ENCODE measurements around the gene ACAD9. TPM values are rescaled to one million over a fixed set of nuclear protein-coding genes. Genes with fewer than 3 reads are reported as not detected.

The ACAD9 gene
- total and polyA plus RNA-seq, 9 of the 15 experiments (the other 6 are each of a cell fraction or from before 2014, with no cell fraction given), result 10.2 to 32.6 (median 22.8) TPM

GRCh38 chr3:128851601-128852000, 27.8 kb upstream of the ACAD9 start:
- no peaks in the 10 kb centered on the region for H3K27me3 ChIP-seq (ENCODE audit: control insufficient read depth in 2 of 2, insufficient read depth in 2 of 2, low read length in 2 of 2)
- H3K9me1 ChIP-seq (ENCODE audit: control insufficient read depth, insufficient read depth, low read length), result no peaks in the 10 kb centered on the region
- intact Hi-C loops (cut with micrococcal nuclease), result no loop called here
- H3K9me3 ChIP-seq (replicated peaks; ENCODE audit: control insufficient read depth, insufficient read depth, low read depth, low read length), result peaks cover 8% of the 10 kb centered on the region
- H3K36me3 ChIP-seq (ENCODE audit: control insufficient read depth, insufficient read depth, low read length), result no peaks in the 10 kb centered on the region
- TF ChIP-seq MYNN (IDR thresholded peaks at IDR 0.05) (no peak), MYNN (CRISPR knock-in tag; IDR thresholded peaks at IDR 0.05) (no peak), ZNF197 (CRISPR knock-in tag; IDR thresholded peaks at IDR 0.05; ENCODE audit: low read depth) (no peak), RBM39 (optimal IDR thresholded peaks at IDR 0.05; ENCODE audit: low read depth, low read length) (no peak), HOXB6 (CRISPR knock-in tag; IDR thresholded peaks at IDR 0.05; ENCODE audit: borderline replicate concordance) (no peak), THRAP3 (IDR thresholded peaks at IDR 0.05; ENCODE audit: borderline replicate concordance) (no peak), MED1 (CRISPR knock-in tag; IDR thresholded peaks at IDR 0.05; ENCODE audit: borderline replicate concordance) (no peak), MTA3 (IDR thresholded peaks at IDR 0.05; ENCODE audit: borderline replicate concordance) (no peak)
- ATAC-seq (no peak), DNase-seq (ENCODE audit: extremely low read depth in 1 of 4, low spot score in 3 of 4) (no peak), FAIRE-seq (no peak)
- H3K4me3 ChIP-seq, result no peak overlapping the region
- POLR2A ChIA-PET, result no interaction called here
- no peaks in the 10 kb centered on the region for H4K20me1 ChIP-seq (replicated peaks; ENCODE audit: control insufficient read depth, insufficient read depth, low read length)
- no peaks in the 10 kb centered on the region for H3K79me2 ChIP-seq (ENCODE audit: control insufficient read depth, insufficient read depth, low read length)
- H2AFZ ChIP-seq (ENCODE audit: low read depth, low read length), result no peak overlapping the region
- no TSS peak for BruUV-seq (replicated peaks)
- H3K4me2 ChIP-seq (ENCODE audit: insufficient read depth, low read length), result no peak overlapping the region
- in situ Hi-C loops (cut with MboI), result no loop called here
- CTCF ChIA-PET (ENCODE audit: low intra/inter-chr PET ratio), result no interaction called here
- no peak overlapping the region for H3K9ac ChIP-seq (ENCODE audit: insufficient read depth in 1 of 2, low read depth in 2 of 2, low read length in 2 of 2)
- no peak overlapping the region for H3K27ac ChIP-seq (ENCODE audit: extremely low read depth, low read depth, low read length)
- WGBS (ENCODE audit: insufficient coverage, low coverage, missing lambda C conversion rate), result 6% methylated on average over 3 of the region's 4 CpGs
- H3K4me1 ChIP-seq (replicated peaks in 1 of 2; ENCODE audit: control insufficient read depth in 2 of 2, insufficient read depth in 2 of 2, low read length in 2 of 2), result peaks cover 0 to 12% of the 10 kb centered on the region in 2 experiments; a peak in 3 of 5 replicates

GRCh38 chr3:128853826-128854225, 25.6 kb upstream of the ACAD9 start:
- Histone ChIP-seq H2AFZ (ENCODE audit: low read depth, low read length) (no peak overlapping the region), H3K9me3 (replicated peaks; ENCODE audit: control insufficient read depth, insufficient read depth, low read depth, low read length) (peaks cover 9% of the 10 kb centered on the region), H3K4me2 (ENCODE audit: insufficient read depth, low read length) (no peak overlapping the region), H3K36me3 (ENCODE audit: control insufficient read depth, insufficient read depth, low read length) (no peaks in the 10 kb centered on the region), H3K79me2 (ENCODE audit: control insufficient read depth, insufficient read depth, low read length) (no peaks in the 10 kb centered on the region), H4K20me1 (replicated peaks; ENCODE audit: control insufficient read depth, insufficient read depth, low read length) (no peaks in the 10 kb centered on the region), H3K4me3 (no peak overlapping the region), H3K27me3 (ENCODE audit: control insufficient read depth in 2 of 2, insufficient read depth in 2 of 2, low read length in 2 of 2) (no peaks in the 10 kb centered on the region), H3K4me1 (replicated peaks in 1 of 2; ENCODE audit: control insufficient read depth in 2 of 2, insufficient read depth in 2 of 2, low read length in 2 of 2) (peaks cover 0 to 7% of the 10 kb centered on the region in 2 experiments; a peak in 3 of 5 replicates), H3K9ac (ENCODE audit: insufficient read depth in 1 of 2, low read depth in 2 of 2, low read length in 2 of 2) (no peak overlapping the region), H3K9me1 (ENCODE audit: control insufficient read depth, insufficient read depth, low read length) (no peaks in the 10 kb centered on the region), H3K27ac (ENCODE audit: extremely low read depth, low read depth, low read length) (no peak overlapping the region)
- ATAC-seq (no peak), DNase-seq (ENCODE audit: extremely low read depth in 1 of 4, low spot score in 3 of 4) (no peak), FAIRE-seq (no peak)
- 37% methylated on average over 2 of the region's 5 CpGs for WGBS (ENCODE audit: insufficient coverage, low coverage, missing lambda C conversion rate)
- in situ Hi-C loops (cut with MboI) (no loop called here), intact Hi-C loops (cut with micrococcal nuclease) (no loop called here)
- TF ChIP-seq SMARCA5 (IDR thresholded peaks at IDR 0.05) (no peak), ATF6 (CRISPR knock-in tag; IDR thresholded peaks at IDR 0.05) (no peak), STAG1 (CRISPR knock-in tag; IDR thresholded peaks at IDR 0.05; ENCODE audit: borderline replicate concordance) (no peak), KDM5B (IDR thresholded peaks at IDR 0.05; ENCODE audit: insufficient replicate concordance, low read depth, low read length) (no peak), SETDB1 (IDR thresholded peaks at IDR 0.05; ENCODE audit: low read length) (no peak), ZNF146 (CRISPR knock-in tag; IDR thresholded peaks at IDR 0.05; ENCODE audit: unreplicated experiment) (no peak), PHB2 (IDR thresholded peaks at IDR 0.05; ENCODE audit: low read depth) (no peak)
- CTCF ChIA-PET (ENCODE audit: low intra/inter-chr PET ratio), result no interaction called here
- BruUV-seq (replicated peaks), result no TSS peak
- POLR2A ChIA-PET, result interaction anchor here (0.5 kb wide), 1 partner anchor 10 kb away, joined by 3 read pairs; no protein-coding TSS in a partner anchor
